NCI-H460 (cell line): ENCODE data around the gene CNST. TPM values are rescaled to one million over a fixed set of nuclear protein-coding genes. Genes with fewer than 3 reads are reported as not detected.
"Not testable (repeated sequence)": the region's sequence is repeated elsewhere in the genome, so short reads cannot be mapped to it uniquely, and the experiment has no call there.

Experiments
- DNase-seq: peaks from one replicate; pipeline ENCODE4 v3.0.0-alpha.2; 2016; ENCODE audit warnings: low read depth; ENCODE audit errors: extremely low read depth
- total RNA-seq: library from RNA; depleted of rRNA; stranded (reverse); fragments of >200 nt; shearing (Covaris generic); gene quantifications from 2 replicates; pipeline ENCODE4 v1.2.3, GENCODE V29; 2014

The CNST gene
- total RNA-seq, 1 experiment from 2014 or later: 25.8 TPM

DNA sequence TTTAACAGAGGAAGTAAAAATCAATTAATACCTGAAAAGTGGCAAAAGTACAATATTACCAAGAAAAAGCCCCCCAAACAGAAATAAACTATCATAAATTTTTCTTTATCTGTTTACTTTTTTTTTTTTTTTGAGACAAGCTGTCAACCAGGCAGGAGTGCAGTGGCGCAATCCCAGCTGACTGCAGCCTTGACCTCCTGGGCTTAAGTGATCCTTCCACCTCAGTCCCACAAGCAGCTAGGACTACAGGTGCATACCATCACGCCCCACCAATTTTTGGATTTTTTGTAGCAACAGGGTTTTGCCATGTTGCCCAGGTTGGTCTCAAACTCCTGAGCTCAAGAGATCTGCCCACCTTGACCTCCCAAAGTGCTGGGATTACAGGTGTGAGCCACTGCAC lies 8.2 kb upstream of the CNST start:
- no peak for DNase-seq

DNA sequence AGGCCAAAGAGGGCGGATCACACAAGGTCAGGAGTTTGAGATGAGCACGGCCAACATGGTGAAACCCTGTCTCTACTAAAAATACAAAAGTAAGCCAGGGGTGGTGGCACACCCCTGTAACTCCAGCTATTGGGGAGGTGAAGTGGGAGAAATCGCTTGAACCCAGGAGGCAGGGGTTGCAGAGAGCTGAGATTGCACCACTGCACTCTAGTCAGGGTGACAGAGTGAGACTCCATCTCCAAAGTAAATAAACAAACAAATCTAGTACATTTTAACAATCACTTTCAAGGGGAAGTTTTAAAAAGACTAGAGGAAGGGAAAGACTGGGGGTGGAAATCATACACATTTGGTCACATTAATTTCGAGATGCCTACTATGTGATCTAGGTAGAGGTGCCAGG lies 6.9 kb upstream of the CNST start:
- no peak for DNase-seq

DNA sequence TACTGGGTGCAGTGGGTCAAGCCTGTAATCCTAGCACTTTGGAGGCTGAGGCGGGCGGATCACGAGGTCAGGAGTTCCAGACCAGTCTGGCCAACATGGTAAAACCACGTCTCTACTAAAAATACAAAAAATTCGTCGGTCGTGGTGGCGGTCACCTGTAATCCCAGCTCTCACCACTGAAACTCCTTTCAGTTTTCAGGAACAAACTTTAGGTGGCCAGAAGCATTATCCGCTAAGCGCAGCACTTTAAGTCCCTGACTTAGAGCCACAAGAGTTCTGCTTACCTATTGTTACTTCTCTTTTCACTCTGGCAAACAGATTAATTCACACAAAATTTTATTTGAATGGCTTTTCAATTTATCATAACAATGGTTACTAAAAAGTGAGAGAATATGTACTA lies 5.4 kb upstream of the CNST start:
- not testable (repeated sequence) for DNase-seq

DNA sequence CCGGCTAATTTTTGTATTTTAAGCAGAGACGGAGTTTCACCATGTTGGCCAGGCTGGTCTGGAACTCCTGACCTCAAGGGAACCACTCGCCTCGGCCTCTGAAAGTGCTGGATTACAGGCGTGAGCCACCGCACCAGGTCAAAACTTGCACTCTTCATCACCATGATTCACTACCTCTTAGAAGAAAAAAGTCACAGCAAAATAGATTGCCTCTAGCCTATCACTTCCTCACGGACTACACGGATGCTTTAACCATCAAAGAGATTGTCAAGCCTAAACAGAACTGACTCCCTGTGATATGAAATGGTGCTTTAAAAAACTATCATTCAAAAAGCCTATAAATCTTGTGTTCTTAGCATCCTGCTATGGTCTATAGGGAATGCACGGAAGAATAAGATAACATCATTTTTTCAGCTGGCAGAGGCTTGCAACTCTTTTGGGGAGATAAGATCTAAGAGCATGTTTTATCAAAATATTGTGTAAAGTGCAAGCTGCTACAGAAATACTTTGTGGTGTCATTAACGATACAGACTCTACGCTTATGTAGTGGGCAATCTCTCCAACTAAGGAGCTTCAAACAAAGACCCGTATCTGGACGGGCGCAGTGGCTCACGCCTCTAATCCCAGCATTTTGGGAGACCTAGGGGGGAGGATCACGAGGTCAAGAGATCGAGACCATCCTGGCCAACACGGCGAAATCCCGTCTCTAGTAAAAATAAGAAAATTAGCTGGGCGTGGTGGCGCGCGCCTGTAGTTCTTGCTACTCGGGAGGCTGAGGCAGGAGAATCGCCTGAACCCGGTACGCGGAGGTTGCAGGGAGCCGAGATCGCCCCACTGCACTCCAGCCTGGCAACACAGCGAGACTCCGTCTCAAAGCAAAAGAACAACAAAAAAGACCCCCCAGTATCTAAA lies 1.2 kb upstream of the CNST start:
- no peak for DNase-seq

DNA sequence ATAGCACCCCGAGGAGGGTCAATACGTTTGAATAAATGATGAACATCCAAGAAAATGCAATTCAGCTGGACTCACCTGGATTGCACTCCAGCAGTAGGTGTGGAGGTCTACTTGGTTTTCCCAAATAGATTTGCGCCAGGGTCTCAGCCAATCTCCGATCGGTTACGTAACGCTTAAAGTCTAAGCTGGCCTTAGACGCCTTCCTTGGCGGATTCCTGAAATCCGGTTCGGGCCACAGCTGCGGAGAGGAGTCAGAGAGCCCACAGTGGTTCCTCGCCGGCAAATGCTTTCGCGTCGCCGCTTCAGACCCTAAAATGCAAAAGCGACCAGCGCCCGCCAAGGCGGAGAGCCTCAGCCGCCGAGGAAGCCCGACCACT lies 517 bp upstream of the CNST start:
- no peak for DNase-seq

DNA sequence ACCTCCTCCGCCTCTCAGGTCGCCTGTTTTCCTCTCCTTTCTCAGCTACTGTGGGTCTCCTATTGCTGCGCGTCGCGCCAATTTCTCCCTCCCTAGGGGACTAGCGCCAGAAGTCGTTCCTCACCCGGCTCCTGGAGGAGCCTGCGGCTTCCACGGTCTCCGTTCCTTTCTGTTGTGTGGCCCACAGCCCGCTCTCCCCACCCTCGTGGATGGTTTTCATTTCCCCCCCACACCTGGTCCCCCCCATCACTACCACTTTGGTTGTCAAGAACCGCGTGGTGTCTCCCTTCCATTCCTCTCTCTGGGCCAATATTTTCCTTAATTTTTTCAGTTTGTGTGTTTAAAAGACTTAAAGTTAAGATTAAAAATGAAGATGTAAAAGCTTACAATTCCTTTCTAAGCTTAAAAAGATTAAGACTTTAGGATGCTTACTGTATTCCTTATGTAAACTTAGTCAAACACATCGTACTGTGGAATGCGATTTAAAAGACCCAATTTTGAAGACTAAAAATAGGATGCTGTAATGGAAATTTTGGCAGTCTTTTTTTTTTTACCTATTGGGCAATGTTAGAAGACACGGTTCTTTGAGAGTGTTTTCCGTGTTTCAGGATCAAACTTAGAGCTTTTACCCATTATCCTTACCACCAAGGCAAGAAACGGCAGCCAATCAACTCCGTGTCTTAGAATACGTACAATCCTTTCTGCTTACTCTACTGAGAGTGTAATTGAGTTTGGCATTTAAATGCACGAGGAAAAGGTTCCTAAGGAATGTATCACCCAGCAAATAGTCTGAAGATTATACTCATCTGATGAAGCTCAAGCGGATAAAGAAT lies 773 bp downstream of the CNST start:
- peak; percentile 37 for DNase-seq

DNA sequence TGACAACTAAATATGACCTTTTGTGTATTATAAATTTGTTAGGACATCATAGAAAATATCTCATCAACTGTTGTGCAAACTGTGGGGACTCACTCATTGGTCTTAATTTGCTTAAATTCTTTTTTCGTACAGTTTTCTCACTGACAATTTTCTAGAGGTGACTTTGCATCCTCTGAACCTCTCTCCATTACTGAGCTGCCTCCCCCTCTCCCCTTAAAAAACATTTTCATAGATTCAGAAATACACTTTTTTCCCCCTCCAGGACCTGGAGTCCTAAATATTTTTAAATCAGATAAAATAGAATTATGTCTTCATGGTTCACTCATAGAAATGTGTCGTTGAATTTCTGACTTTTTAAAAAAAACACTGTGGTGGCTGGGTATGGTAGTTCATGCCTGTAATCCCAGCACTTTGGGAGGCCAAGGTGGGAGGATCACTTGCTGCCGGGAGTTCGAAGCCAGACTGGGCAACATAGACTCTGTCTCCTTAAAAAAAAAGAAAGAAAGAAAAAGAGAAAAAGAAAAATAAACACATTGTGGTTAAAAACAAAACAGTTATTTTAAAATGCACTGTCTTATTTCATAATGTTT lies 1.5 kb downstream of the CNST start:
- DNase-seq: no peak

DNA sequence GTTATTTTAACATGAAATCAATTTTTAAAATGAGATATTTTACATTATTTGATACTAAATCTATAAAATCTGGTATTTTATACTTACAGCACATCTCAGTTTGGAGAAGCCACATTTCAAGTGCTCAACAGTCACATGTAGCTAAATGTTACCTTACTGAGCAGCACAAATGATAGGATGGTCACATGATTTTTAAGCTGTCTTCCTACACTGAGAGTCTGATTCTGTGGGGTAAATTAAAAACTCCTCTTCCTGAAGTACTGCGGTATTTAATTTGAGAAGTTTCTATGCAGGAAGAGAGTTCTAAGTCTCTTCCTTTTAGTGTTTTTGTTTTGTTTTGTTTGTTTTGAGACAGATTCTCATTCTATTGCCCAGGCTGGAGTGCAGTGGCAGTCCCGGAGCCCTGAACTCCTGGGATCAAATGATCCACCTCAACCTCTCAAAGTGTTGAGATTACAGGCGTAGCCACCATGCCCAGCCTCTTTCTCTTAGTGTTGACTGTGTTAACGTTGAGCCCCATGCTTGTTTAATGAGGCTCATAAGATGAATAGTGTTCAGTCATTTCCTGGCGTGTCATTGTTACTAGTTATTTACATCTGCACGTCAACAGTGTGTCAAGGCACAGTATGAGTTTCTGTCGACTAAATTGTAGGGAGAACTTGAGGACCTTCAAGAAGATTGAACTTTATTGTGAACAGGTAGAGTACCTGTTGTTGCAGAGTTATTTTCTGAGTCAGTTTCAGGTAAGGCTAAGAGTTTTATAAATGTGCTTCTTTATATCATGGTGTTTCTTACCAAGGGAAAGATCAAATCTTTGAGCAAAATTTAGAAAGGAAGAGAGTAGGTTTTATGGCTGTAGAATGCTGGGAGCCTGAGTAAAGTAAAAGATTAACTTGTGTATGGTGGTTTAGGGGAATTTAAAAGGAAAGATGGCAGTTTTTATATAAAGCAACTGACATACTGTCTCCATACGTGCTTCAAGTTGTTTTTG lies 3.3 kb downstream of the CNST start:
- peak; percentile 40 for DNase-seq

DNA sequence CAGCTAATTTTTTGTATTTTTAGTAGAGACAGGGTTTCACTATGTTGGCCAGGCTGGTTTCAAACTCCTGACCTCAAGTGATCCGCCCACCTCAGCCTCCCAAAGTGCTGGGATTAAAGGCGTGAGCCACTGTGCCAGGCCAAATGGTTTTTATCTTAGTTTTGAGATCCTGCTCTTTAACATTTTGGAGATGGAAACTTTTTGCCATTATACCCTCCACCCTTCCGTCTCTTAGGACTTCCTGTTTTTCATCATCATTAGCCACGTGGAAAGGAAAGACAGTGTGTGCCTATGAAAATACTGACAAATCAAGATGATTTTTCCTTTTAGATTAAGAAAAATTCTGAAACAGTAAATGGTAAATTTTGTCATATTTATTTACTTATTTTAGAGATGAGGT lies 5.1 kb downstream of the CNST start:
- DNase-seq: not testable (repeated sequence)

DNA sequence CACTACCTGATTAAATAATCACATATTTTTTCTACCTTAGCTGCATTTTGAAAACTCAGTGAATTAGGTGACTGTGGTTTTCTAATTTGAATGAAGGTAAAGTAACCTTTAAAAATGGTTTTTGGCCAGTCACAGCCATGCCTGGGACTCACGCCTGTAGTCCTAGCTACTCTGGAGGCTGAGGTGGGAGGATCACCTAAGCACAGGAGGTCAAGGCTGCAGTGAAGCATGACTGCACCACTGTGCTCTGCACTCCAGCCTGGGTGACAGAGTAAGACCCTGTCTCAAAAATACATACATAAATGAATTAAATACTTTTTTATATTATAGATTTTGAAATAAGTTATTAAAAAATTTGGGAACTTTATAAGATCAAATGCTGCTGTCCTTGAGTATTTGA lies 5.7 kb downstream of the CNST start:
- no peak for DNase-seq

DNA sequence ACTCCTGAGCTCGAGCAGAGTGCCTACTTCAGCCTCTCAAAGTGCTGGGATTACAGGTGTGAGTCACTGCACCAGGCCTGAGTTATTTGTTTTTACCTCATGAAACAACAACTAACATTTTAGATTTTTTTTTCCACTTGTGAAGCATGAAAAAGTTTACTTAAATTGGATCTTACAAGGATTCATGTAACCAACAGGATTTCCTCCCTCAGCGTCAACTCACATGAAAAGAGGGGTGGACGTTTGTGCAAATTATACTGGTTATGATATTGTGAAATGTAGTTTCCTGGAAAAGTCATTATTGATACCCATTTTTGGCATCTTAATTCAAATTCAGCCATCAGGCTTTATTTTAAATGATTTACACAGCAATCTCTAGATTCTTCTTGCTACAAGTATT lies 6.5 kb downstream of the CNST start:
- DNase-seq: no peak

DNA sequence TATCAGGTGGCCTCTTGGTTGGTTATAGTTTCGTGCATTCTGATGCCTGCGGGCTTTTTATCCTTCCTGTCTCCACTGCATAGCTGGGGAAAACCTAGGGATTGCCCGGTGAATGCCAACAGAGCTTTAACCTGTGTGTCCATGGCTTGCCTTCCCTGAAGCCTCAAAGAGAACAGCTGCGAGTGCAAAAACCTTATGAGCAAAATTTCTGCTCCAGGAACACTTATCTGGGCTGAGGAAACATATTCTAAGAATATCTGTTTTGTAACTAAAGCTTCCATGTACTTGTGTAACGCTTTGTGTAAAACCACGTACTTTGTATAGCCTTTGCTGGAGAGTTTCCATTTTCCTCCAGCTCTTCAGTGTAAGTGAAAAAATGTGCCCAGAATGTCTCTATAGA lies 7.2 kb downstream of the CNST start:
- DNase-seq: no peak

DNA sequence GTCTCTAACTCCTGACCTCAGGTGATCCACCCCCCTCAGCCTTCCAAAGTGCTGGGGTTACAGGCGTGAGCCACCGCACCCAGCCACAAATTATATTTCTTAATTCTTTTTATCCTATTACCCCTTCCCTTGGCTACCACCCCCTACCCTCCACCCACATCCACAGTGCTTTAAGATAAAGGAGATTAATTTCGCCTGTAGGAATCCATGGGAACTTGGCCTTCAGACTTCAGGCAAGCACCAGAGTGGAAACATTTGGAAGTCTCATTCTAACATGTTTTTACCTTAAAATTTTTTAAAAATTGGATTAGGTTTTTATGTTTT lies 10.4 kb downstream of the CNST start:
- no peak for DNase-seq

DNA sequence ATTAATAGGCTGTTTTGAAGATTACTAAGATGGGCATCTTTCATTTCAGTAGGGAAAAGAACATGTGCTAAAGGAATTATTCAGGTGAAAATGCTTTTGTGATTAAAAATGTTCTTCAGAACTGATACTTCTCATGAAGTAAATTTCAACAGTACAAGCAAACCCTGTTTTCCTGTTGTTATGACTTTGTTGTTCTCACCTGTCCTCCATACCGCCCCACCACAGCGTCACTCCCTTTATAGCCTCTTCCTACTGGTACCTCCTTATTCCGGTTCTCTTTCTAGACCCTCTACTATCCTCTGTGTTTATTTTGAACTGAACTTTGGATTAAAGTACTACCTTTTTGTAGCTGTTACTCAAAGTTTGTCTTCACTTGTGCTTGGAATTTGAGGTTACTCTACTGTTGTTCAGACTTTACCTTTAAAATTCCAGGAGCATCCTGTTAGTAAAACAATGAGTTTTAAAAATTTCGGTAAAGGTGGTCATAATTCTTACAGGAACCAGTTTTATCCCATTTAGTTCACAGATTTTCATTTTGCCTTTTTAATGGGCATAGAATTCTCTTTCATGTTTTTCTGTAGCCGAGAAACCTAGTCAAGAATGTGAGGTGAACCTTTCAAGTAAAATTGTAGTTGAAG lies 10.9 kb downstream of the CNST start:
- no peak for DNase-seq

DNA sequence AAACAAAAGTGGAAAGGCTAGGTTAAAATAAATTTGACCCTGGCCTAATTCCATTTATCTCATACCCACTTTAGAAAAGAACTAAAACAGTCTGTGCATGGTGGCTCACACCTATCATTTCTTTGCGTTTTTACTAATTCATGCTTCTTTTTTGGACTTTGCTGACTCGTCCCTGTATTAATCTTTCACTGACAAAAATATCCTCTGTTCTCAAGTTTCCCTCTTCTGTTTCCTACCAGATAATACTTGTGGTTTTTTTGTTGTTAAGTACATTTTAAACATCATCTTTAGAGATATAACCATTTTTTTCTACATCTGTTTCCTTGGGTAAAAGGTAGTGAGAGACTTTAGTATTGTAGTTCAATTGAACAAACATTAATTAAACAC lies 11.5 kb downstream of the CNST start:
- no peak for DNase-seq

DNA sequence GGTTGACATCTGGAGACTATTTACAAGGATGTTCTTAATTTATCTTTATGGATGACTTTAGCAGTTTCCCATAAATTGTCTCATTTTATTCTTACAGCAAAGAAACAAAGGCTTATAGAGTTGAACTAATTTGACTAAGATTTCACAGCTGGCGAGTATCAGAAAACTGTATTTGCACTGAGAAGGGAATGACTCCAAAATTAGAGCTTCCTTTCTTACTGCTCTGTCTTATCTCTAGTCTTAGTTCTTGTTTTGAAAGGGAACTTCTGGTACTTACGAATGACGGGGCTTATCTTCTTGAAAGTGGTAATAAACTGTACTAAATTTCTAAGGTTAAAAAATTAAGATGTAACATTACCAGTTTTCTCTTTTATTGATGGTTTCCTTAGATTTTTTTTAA lies 13.6 kb downstream of the CNST start:
- DNase-seq: no peak

DNA sequence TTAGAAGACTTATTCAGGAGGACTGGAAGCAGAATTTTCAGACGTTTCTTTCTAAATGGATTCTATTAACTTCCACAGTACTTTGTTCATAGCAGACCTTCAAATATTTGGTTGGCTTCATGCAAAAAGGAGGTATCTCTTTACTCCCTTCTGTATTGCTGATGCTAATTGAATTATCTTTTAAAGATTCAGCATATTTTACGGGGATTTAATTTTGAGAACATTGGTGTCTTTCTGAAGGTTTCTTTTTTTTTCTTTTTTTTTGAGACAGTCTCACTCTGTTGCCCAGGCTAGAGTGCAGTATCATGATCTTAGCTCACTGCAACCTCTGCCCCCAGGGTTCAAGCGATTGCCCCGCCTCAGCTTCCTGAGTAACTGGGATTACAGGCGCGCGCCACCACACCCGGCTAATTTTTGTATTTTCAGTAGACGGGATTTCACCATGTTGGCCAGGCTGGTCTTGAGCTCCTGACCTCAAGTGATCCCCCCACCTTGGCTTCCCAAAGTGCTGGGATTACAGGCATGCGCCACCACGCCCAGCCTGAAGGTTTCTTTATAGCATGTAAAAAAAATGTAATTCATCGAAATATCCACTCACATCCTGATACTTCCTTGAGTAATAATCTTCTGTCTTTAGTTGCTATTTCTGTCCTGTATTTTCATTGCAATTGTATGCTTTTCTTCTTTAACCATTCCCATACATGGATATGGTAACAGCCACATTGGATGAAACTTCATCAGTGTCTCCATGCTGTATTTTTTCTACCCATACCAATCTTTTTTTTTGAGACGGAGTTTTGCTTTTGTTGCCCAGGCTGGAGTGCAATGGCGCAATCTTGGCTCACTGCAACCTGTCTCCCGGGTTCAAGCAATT lies 14.5 kb downstream of the CNST start:
- no peak for DNase-seq

DNA sequence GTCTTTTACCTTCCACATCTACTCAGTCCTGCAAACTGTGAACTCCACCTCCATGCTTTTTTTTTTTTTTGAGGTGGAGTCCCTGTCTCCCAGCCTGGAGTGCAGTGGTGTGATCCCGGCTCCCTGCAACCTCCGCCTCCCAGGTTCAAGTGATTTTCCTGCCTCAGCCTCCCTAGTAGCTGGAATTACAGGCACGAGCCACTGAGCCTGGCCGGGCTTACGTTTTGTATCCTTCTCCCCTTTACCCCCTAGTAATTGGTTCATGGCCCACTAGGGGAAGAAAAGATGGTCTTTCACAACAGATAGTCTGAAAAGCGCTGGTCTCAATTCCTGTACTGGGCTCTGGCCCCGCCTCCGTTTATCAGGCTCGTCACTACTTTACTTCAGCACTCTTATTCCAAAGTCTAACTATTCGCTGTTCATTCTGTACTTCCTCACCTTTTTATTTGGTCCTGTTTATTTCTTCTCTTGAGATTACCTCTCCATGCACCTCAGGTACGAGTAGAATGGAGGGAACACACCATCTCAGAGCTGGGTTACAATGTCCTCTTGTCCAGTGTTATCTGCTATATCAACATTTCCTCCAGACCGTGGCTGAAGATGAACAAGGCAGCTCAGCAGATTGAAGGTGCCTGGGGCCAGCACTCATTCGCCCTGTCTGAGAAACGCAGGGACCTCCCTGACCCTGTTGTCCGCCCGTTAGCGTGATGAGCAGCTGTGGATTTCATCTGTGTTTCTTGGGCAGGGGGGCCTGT lies 16.2 kb downstream of the CNST start:
- no peak for DNase-seq
